ENCODE data around the gene CROCC. TPM values are rescaled to one million over a fixed set of nuclear protein-coding genes. Genes with fewer than 3 reads are reported as not detected.

Gene CROCC
- total RNA-seq, 4 donors from 2014 or later: 22.3 to 164 (median 68.4) TPM

DNA sequence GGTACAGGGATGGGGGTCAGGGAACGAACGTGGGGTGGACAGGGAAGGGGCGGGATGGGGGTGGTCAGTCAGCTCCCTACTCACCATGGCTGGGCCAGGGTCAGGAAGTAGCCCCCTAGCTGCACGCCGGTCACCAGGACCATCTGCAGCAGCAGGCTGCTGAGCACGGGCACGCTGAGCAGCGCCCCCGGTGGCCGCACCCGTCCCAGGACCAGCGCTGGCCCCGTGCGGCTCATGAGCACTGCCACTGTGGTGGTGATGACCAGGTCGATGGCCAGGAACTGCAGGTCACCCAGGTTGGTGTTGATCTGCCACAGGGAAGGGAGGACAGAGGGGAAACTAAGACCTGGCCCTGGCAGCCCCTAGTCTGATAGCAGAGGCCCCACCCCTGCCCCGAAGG is 65.2 kb downstream of the CROCC start:
- Histone ChIP-seq H3K27me3 (no peaks in the 10 kb centered on the region), H3K27ac (no peak overlapping the region), H3K36me3 (peaks cover 0 to 74% (median 4%) of the 10 kb centered on the region in 3 donors), H3K4me1 (peaks cover 0 to 10% (median 0%) of the 10 kb centered on the region in 4 donors), H3K4me3 (no peak overlapping the region), H3K9me3 (no peaks in the 10 kb centered on the region)
- no peak for DNase-seq (ENCODE audit: low spot score in 2 of 2)
- 67 to 73% methylated on average over 16 of the region's 16 CpGs for WGBS, 2 donors
- TF ChIP-seq, protein P1, sequence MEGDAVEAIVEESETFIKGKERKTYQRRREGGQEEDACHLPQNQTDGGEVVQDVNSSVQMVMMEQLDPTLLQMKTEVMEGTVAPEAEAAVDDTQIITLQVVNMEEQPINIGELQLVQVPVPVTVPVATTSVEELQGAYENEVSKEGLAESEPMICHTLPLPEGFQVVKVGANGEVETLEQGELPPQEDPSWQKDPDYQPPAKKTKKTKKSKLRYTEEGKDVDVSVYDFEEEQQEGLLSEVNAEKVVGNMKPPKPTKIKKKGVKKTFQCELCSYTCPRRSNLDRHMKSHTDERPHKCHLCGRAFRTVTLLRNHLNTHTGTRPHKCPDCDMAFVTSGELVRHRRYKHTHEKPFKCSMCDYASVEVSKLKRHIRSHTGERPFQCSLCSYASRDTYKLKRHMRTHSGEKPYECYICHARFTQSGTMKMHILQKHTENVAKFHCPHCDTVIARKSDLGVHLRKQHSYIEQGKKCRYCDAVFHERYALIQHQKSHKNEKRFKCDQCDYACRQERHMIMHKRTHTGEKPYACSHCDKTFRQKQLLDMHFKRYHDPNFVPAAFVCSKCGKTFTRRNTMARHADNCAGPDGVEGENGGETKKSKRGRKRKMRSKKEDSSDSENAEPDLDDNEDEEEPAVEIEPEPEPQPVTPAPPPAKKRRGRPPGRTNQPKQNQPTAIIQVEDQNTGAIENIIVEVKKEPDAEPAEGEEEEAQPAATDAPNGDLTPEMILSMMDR (IDR thresholded peaks at IDR 0.05): peak in 1 of 5 experiments; percentile 16
- TF ChIP-seq POLR2A (IDR thresholded peaks at IDR 0.05) (no peak), EP300 (IDR thresholded peaks at IDR 0.05) (no peak)

DNA sequence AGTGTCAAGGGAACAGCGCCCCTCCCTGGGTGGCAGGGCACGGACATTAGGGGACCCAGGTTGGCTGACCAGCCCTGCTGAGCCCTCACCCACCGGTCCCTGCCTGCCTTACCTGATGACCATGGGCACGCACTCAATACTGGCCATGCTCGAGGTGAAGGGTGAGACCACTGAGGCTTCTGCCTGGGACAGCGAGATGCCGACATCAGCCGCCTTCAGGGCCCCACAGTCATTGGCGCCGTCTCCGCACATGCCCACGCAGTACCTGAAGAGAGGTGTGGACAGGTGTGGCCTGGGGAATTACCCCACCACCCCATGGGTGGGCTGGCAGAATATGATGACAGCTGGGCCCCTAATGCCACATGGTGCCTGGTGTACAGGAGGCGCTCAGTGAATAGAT is 66.5 kb downstream of the CROCC start:
- Histone ChIP-seq H3K27me3 (no peaks in the 10 kb centered on the region), H3K9me3 (no peaks in the 10 kb centered on the region), H3K4me3 (no peak overlapping the region), H3K36me3 (peaks cover 0 to 86% (median 4%) of the 10 kb centered on the region in 3 donors), H3K4me1 (peaks cover 0 to 10% (median 0%) of the 10 kb centered on the region in 4 donors), H3K27ac (no peak overlapping the region)
- 92 to 96% methylated on average over 11 to 13 of the region's 13 CpGs for WGBS, 2 donors
- TF ChIP-seq, protein P1 (IDR thresholded peaks at IDR 0.05): no peak
- TF ChIP-seq POLR2A (IDR thresholded peaks at IDR 0.05) (no peak), EP300 (IDR thresholded peaks at IDR 0.05) (no peak)
- DNase-seq (ENCODE audit: low spot score in 2 of 2): no peak

DNA sequence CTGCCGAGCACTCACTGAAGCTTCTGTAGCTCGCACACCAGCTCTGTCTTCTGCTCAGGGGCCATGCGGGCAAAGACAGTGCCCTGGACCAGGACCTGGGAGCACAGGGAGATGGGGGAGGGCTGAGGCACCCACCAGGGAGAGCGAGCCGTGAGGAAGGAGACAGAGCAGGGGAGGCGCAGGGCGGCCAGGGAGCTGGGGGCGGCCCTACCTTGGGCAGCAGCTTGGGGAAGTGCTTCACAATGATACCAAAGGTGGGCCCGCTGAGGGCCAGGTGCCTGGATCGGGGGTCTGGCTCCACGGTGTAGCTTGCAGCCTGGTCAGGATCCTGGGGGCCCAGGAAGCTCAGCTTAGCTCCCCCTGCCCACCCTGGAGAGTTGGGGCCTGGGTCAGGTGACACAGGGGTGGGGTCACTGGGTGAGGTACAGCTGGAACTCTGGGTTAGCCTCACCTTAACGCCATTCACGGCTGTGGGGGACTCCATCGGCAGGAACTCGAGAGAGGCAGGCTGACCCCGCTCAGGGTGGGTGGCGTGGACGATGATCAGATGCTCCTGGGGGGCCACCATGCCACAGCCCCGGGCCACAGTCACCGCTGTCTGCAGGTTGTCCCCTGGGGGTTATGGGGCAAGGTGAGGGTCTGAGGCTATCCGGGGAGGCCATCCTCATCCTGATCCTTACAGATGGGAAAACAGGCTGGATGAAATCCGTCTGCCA is 68.1 kb downstream of the CROCC start:
- Histone ChIP-seq H3K27me3 (no peaks in the 10 kb centered on the region), H3K36me3 (peaks cover 0 to 93% (median 4%) of the 10 kb centered on the region in 3 donors), H3K4me1 (peaks cover 0 to 3% (median 0%) of the 10 kb centered on the region in 4 donors), H3K4me3 (no peak overlapping the region), H3K27ac (no peak overlapping the region), H3K9me3 (no peaks in the 10 kb centered on the region)
- WGBS, 2 donors: 85 to 87% methylated on average over 21 to 22 of the region's 22 CpGs
- TF ChIP-seq, protein P1 (IDR thresholded peaks at IDR 0.05): no peak
- TF ChIP-seq EP300 (IDR thresholded peaks at IDR 0.05): no peak
- TF ChIP-seq POLR2A (IDR thresholded peaks at IDR 0.05): no peak
- DNase-seq (ENCODE audit: low spot score in 2 of 2): no peak

DNA sequence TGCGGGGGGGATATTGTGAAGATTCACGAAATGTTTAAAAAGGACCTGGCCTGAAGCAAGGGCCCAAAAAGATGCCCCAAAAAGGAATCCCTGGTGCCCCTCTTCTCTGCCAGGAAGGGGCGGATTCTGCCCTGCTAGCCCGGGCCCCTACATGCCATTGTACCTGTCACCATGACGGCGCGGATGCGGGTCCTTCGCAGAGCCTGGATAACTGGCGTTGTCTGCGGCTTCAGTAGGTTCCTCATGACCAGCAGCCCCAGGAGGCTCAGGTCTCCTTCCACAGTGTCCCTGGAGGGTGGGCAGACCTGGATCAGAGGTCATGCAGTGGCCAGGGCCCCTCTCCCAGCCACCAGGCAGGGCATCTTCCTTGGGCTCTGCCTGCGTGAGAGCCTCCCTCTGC is 69.8 kb downstream of the CROCC start:
- H3K27me3 ChIP-seq: no peaks in the 10 kb centered on the region
- peaks cover 4 to 95% (median 9%) of the 10 kb centered on the region in 3 donors for H3K36me3 ChIP-seq
- H3K4me1 ChIP-seq: no peaks in the 10 kb centered on the region
- WGBS, 2 donors: 92 to 93% methylated on average over 11 to 12 of the region's 12 CpGs
- TF ChIP-seq EP300 (IDR thresholded peaks at IDR 0.05): no peak
- no peak for TF ChIP-seq POLR2A (IDR thresholded peaks at IDR 0.05)
- TF ChIP-seq, protein P1 (IDR thresholded peaks at IDR 0.05): no peak
- no peak for DNase-seq (ENCODE audit: low spot score in 2 of 2)
- no peak overlapping the region for H3K27ac ChIP-seq
- no peak overlapping the region for H3K4me3 ChIP-seq
- H3K9me3 ChIP-seq: no peaks in the 10 kb centered on the region

DNA sequence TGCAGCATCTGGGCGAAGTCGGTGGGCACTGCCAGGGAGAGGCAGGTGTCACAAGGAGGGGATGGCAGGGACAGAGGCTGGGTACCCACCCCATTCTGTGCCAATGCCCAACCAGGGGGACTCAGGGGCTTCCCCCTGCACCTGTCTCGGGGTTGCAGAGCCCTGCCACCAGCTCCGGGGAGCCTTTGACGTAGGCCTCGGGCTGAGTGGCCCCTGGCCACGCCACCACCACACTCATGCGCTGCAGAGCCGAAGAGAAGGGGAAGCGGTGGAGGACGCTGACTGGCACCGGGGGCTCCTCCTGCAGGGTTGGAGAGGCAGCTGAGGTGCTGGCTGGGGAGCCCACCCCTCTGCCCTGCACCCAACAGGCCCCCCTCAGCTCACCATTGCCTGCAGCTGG is 70.4 kb downstream of the CROCC start:
- H3K36me3 ChIP-seq: peaks cover 4 to 95% (median 14%) of the 10 kb centered on the region in 3 donors
- H3K4me1 ChIP-seq: no peaks in the 10 kb centered on the region
- no peak overlapping the region for H3K4me3 ChIP-seq
- no peak for DNase-seq (ENCODE audit: low spot score in 2 of 2)
- no peaks in the 10 kb centered on the region for H3K27me3 ChIP-seq
- WGBS, 2 donors: 92 to 97% methylated on average over 10 to 12 of the region's 12 CpGs
- no peaks in the 10 kb centered on the region for H3K9me3 ChIP-seq
- no peak for TF ChIP-seq EP300 (IDR thresholded peaks at IDR 0.05)
- H3K27ac ChIP-seq: no peak overlapping the region
